Activated T-helper 1 cell treated with Interleukin-2 at 50 U/mL for 16 hours (primary cell): Measurements from ENCODE around the gene FOXO1.
"Not testable (repeated sequence)": the region's sequence is repeated elsewhere in the genome, so short reads cannot be mapped to it uniquely, and the experiment has no call there.

ENCODE experiments used
- DNase-seq: peaks from one replicate; pipeline ENCODE4 v3.0.0-alpha.2; 2020; ENCODE audit warnings: low read depth

The FOXO1 gene

GRCh38 chr13:40666045-40666932 lies at the start of gene FOXO1:
Gene FOXO1 (minus strand): TSS chr13:40666641. CDS start chr13:40666212, 429 bp downstream.
- peak; percentile 89 for DNase-seq

- not testable (repeated sequence) for DNase-seq
Observed at GRCh38 chr13:40714433-40714832, 48.0 kb upstream of the FOXO1 start.

GRCh38 chr13:40706439-40706838 lies 40.0 kb upstream of the FOXO1 start:
- DNase-seq: no peak

- DNase-seq: no peak
Observed at GRCh38 chr13:40697711-40698110, 31.3 kb upstream of the FOXO1 start.

- no peak for DNase-seq
Observed at GRCh38 chr13:40694426-40694825, 28.0 kb upstream of the FOXO1 start.

- no peak for DNase-seq
Observed at GRCh38 chr13:40692946-40693345, 26.5 kb upstream of the FOXO1 start.

- DNase-seq: no peak
Observed at GRCh38 chr13:40688781-40689180, 22.3 kb upstream of the FOXO1 start.

- DNase-seq: no peak
Observed at GRCh38 chr13:40682449-40683240, 16.2 kb upstream of the FOXO1 start.

GRCh38 chr13:40681341-40682146 lies 15.1 kb upstream of the FOXO1 start:
- DNase-seq: no peak

- DNase-seq: no peak
Observed at GRCh38 chr13:40680659-40681323, 14.3 kb upstream of the FOXO1 start.

GRCh38 chr13:40679480-40679985 lies 13.1 kb upstream of the FOXO1 start:
- no peak for DNase-seq

GRCh38 chr13:40677064-40677463 lies 10.6 kb upstream of the FOXO1 start:
- no peak for DNase-seq

GRCh38 chr13:40676007-40676406 lies 9.6 kb upstream of the FOXO1 start:
- no peak for DNase-seq

- DNase-seq: no peak
Observed at GRCh38 chr13:40673414-40673813, 7.0 kb upstream of the FOXO1 start.

GRCh38 chr13:40672765-40673397 lies 6.4 kb upstream of the FOXO1 start:
- DNase-seq: no peak

GRCh38 chr13:40671956-40672764 lies 5.7 kb upstream of the FOXO1 start:
- no peak for DNase-seq

- DNase-seq: no peak
Observed at GRCh38 chr13:40670307-40670706, 3.9 kb upstream of the FOXO1 start.

GRCh38 chr13:40668335-40668734 lies 1.9 kb upstream of the FOXO1 start:
- peak; percentile 3 for DNase-seq

- no peak for DNase-seq
Observed at GRCh38 chr13:40667622-40667978, 1.2 kb upstream of the FOXO1 start.

GRCh38 chr13:40666933-40667621 lies 636 bp upstream of the FOXO1 start:
- DNase-seq: no peak
